Right lung (tissue), 10 donors: ENCODE results near the gene ZNF284. TPM values are rescaled to one million over a fixed set of nuclear protein-coding genes. Genes with fewer than 3 reads are reported as not detected.

Source experiments
- DNase-seq, 2 donors: peaks; one replicate each; pipeline ENCODE4 v3.0.0-alpha.2; 2013
- long read RNA-seq, 8 donors: transcript quantifications; one replicate each; lab custom pipeline, GENCODE V29; 2026
- polyA plus RNA-seq, 5 donors: library from polyadenylated mRNA; unstranded; fragments of 120-200 nt; gene quantifications; one replicate each; pipeline versions ENCODE4 v1.2.1 to v1.2.3, GENCODE V29; 2013; ENCODE audit warnings: inconsistent platforms in 1 of 5, low replicate concordance in 1 of 5; ENCODE audit not compliant: insufficient read length in 5 of 5, insufficient read depth in 1 of 5

The ZNF284 gene
- polyA plus RNA-seq = 10 to 100 TPM in 1 of 5 donors, 1 to 10 TPM in 4; 5.9 to 10.2 (median 7.7) TPM
- long read RNA-seq, donor 1, full-length matches to known transcripts = 1 of 1 reads
- long read RNA-seq, donor 1, partial matches to known transcripts = 0 of 1 reads
- long read RNA-seq, donor 1, other reads (novel, unspliced or antisense) = 0 of 1 reads
- long read RNA-seq, donor 2 = 0 reads
- long read RNA-seq, donor 3, full-length matches to known transcripts = 1 of 1 reads
- long read RNA-seq, donor 3, partial matches to known transcripts = 0 of 1 reads
- long read RNA-seq, donor 3, other reads (novel, unspliced or antisense) = 0 of 1 reads
- long read RNA-seq, donor 4, full-length matches to known transcripts = 1 of 1 reads
- long read RNA-seq, donor 4, partial matches to known transcripts = 0 of 1 reads
- long read RNA-seq, donor 4, other reads (novel, unspliced or antisense) = 0 of 1 reads
- long read RNA-seq, donor 5, full-length matches to known transcripts = 1 of 1 reads
- long read RNA-seq, donor 5, partial matches to known transcripts = 0 of 1 reads
- long read RNA-seq, donor 5, other reads (novel, unspliced or antisense) = 0 of 1 reads
- long read RNA-seq, donor 6, full-length matches to known transcripts = 2 of 2 reads
- long read RNA-seq, donor 6, partial matches to known transcripts = 0 of 2 reads
- long read RNA-seq, donor 6, other reads (novel, unspliced or antisense) = 0 of 2 reads
- long read RNA-seq, donor 7 = 0 reads
- long read RNA-seq, donor 8 = 0 reads

DNA sequence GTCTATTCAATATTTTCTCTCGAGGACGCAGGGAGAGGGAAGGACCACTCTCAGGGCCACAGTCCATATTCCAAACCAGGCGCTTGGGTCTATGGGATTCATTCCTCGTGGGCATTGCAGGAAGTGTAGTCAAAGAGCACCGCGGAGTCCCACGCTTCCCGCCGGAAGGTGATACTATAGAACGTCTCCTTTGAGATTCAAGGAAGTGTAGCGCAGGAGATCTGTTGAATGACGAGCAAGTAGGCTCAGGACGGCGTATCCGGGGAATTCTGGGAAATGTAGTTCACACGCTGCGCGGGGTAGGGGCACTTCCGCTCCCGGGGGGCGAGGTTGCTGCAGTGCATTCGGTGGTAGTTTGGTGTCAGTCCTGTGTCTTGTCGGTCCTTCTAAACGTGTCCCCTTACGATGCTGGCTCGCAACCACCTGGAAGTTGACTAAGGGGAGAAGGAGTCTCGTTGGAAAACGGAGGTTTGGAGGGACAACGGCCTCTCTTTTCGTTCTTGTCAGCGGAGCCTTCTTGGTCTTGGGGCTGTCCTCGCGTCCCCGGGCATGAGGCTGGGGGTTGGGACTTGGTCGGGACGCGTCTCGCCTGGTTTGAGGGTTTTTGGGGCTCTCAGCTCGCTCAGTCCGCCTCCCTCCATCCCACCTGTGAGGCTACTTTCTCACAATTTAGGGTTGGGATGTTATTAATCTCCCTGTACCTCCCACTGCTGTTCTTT, at the start of gene ZNF284:
Gene ZNF284 (plus strand): TSS at position 336 of the 719 bp plus-strand sequence. CDS start 4,231 bp downstream, outside the sequence.
- DNase-seq = peak; percentile 91

DNA sequence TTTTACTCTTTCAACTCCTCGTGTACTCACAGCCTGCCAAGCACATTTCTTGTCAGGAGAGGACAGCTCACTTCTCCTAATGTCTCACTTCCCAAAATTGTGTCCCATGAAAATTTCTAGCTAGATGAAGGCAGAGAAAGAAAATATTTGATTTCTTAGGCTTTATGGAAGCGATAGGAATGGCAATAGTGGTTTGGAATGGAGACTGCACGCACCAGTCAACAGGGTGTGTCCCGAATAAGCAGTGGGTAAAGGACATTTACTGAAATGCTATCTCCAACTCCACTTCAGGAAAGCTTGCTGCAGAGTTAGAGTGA, 47.1 kb upstream of the ZNF284 start:
- no peak for DNase-seq

DNA sequence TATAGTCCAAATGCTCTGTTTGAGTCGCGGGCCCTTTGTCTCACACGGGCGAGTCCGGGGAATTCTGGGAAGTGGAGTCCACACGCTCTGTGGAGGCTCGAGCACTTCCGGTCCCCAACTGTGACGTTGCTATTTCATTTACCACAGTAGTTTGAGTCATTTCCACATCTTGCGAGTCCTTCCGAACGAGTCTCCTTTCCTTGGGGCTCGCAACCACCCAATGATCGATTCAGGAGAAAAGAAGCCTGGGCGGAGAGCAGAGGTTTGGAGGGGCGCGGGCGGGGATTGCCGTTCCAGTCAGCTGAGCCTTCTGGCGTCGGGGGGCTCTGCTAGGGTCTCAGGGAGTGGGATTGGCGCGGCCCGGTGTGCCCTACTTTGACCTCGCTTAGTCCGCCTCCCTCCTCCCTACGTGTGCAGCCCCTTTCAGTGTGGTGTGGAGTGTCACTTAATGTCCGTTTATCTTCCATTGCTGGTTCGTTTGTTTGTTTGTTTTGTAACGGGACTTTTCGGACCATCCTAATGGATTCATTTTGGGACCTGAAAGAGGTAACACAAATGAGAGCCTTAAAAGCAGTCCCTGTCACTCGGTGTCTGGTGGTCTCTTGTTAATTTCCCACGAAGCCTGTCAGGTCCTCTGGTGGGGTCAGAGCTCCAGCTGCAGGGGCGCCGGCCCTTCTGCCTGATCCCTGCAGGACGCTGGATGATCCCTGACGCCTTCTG, 46.6 kb upstream of the ZNF284 start, which contains the start of gene ZNF222:
Gene ZNF222 (plus strand): TSS at position 163 of the 720 bp plus-strand sequence. CDS start 58 bp downstream, at position 221.
- DNase-seq = peak; percentile 81 to 82

DNA sequence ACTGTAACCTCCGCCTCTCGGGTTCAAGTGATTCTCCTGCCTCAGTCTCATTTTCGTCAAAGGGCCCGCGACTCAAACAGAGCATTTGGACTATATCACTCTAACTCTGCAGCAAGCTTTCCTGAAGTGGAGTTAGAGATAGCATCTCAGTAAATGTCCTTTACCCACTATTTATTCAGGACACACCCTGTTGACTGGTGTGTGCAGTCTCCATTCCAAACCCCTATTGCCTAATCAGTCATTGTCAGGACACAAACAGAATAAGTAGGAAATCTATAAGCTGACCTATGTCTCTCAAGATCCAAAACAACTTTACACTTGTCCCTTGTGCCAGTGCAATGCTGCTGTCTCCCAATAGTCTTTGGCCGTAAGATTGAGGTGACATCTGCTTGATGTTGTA, 45.3 kb upstream of the ZNF284 start:
- DNase-seq = no peak

DNA sequence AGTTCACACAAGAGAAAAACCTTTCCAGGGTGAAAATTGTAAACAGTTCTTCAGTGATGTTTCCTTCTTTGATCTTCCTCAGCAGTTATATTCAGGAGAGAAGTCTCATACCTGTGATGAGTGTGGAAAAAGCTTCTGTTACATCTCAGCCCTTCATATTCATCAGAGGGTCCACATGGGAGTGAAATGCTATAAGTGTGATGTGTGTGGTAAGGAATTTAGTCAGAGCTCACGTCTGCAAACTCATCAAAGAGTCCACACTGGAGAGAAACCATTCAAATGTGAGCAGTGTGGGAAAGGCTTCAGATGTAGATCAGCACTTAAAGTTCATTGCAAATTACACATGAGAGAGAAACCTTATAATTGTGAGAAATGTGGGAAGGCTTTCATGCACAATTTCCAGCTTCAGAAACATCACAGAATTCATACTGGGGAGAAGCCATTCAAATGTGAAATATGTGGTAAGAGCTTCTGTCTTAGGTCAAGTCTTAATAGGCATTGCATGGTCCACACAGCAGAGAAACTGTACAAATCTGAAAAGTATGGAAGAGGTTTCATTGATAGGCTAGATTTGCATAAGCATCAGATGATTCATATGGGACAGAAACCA, 39.9 kb upstream of the ZNF284 start:
- no peak for DNase-seq

DNA sequence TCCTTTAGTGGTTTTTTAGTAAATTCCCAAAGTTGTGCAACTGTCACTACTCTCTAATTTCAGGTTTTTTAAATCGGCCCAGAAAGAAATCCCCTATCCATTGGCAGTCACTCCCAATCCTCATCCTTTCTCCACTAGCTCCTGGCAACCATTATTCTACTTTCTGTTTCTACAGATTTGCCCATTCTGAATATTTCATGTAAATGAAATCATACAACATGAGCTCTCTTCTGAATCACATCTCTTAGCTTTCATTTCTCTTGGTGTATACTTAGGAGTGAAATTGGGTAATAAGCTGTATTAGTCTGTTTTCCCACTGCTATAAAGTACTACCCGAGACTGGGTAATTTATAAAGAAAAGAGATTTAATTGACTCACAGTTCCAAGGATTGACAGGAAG, 29.8 kb upstream of the ZNF284 start:
- no peak for DNase-seq

DNA sequence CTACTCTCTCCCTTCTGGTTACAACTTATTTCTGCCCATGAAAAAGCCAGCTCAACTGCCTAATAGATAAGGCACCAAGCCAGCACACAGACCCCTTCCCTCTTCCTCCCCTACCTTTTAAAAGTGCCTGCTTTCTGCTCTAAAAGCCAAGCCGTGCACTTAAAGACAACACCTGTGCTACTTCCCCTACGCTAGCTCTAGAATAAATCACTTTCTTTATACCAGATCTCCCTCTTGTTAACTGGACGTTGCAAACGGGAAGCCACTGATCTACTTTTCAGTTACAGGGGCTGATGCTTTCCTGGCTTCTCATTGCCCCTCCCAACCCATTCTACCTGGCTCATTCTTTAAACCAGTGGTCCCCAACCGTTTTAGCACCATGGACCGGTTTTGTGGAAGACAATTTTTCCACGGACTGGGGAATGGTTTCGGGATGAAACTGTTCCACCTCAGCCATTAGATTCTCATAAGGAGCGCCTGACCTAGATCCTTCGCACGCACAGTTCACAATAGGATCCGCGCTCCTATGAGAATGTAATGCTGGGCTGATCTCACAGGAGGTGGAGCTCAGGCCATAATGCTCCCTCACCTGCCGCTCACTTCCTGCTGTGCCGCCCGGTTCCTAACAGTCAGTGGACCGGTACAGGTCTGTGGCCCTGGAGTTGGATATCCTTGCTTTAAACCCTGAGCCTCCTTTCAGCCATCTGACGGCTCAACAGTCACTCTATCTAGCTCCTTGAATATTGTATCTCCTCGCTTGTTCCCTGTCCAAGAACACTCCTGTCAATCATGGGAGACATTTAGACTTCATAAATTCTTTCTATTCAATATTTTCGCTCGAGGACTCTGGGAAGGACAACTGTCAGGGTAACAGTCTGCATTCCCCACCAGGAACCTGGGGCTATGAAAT, 21.0 kb upstream of the ZNF284 start:
- DNase-seq = no peak

DNA sequence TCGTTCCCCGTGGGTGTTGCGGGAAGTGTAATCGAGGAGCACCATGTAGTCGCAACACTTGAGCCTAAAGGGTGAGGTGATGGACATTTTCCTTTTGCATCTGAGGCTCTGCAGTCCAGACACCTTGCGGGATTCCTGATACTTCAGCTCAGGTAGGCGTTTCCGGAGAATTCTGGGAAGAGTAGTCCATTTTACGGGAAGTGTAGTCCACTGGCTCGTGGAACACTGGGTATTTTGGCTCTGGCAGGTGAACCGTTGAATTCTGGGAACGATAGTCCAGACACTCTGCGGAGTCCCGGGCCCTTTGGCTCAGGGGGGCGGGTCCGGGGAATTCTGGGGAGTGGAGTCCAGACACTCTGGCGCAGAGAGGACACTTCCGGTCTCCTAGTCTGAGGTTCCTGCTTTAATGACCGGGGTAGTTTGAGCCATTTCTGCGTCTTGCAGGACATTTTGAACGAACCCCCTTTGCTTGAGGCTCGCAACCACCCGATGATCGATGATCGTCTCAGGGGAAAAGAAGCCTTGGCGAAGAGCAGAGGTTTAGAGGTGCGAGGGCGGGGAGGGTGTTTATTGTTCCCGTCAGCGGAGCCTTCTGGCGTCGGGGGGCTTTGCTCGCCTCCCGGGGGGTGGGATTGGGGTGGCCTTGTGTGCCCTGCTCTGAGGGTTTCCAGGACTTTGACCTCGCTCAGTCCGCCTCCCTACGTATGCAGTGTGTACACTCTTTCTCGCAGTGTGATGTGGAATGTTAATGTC, 20.1 kb upstream of the ZNF284 start, which contains the start of gene ZNF223:
Gene ZNF223 (plus strand): TSS at position 387 of the 753 bp plus-strand sequence. CDS start 3,141 bp downstream, outside the sequence.
- peak; percentile 91 to 94 for DNase-seq

DNA sequence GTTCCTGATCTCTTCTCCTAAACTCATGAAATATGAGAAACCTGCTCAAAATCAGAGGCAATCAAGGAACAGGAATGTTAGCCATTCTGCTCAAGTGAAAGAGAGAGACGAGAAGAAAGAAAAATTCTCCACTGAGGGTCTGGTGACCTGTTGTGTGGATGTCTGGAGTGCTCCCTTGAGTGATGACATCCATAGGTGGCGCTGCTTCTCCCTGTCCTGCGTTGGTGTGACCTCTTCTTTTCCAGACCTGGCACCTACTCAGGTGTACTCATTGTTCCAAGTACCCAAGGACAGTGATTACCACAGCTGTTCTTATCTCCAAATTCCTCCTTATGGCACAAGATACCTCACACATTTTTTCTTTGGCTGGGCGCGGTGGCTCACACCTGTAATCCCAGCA, 16.1 kb upstream of the ZNF284 start:
- DNase-seq = no peak

DNA sequence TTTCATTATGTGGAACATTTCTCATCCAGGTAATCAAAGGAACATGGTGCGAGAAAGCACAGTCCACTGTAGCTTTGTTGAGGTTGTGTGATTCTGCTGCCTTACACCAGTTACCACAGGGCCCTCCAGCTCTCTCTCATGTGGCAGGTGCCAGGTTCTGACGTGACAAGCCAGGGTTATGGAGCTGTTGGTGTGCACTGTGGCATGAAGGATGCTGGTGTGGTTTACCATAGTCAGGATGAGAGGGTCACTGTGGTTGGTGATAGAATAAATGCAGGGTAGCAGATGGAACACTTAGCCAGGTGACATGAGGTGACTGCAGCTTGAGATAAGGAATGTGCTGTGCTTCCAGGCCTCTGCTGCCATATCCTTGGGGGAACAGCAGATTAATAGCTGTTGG, 12.7 kb upstream of the ZNF284 start:
- DNase-seq = no peak

DNA sequence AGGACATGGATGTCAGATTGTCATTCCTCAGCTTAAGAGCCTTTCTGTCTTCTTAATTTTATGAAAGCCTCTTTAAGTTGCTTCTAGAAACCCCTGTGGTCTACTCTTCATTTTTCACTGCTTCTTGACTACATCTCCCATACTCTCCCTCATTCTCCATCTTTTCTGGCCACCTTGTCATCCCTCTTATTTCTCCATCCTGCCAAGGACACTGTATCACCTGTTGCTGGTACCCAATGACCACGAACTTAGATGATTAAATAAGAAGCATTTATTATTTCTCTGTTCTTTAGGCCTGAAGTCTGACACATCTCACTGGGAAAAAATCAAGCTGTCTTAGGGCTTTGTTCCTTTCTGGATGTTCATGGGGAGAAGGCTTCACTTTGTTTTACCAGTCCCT, 10.9 kb upstream of the ZNF284 start:
- no peak for DNase-seq

DNA sequence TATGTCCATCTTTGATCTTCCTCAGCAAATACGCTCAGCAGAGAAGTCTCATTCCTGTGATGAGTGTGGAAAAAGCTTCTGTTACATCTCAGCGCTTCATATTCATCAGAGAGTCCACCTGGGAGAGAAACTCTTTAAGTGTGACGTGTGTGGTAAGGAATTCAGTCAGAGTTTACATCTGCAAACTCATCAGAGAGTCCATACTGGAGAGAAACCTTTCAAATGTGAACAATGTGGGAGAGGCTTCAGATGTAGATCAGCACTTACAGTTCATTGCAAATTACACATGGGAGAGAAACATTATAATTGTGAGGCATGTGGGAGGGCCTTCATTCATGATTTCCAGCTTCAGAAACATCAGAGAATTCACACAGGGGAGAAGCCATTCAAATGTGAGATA, 5.7 kb upstream of the ZNF284 start:
- no peak for DNase-seq

DNA sequence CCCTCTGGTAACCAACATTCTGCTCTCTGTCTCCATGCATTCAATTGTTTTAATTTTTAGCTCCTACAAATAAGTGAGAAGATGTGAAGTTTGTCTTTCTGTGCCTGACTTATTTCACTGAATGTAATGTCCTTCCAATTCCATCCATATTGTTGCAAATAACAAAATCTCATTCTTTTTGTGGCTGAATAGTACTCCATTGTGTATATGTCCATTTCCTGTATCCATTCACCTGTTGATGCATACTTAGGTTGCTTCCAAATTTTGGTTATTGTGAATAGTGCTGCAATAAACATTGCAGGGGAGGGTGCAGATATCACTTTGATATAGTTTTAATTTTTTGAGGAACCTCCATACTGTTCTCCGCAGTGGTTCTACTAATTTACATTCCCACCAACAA, 2.5 kb upstream of the ZNF284 start:
- DNase-seq = no peak

DNA sequence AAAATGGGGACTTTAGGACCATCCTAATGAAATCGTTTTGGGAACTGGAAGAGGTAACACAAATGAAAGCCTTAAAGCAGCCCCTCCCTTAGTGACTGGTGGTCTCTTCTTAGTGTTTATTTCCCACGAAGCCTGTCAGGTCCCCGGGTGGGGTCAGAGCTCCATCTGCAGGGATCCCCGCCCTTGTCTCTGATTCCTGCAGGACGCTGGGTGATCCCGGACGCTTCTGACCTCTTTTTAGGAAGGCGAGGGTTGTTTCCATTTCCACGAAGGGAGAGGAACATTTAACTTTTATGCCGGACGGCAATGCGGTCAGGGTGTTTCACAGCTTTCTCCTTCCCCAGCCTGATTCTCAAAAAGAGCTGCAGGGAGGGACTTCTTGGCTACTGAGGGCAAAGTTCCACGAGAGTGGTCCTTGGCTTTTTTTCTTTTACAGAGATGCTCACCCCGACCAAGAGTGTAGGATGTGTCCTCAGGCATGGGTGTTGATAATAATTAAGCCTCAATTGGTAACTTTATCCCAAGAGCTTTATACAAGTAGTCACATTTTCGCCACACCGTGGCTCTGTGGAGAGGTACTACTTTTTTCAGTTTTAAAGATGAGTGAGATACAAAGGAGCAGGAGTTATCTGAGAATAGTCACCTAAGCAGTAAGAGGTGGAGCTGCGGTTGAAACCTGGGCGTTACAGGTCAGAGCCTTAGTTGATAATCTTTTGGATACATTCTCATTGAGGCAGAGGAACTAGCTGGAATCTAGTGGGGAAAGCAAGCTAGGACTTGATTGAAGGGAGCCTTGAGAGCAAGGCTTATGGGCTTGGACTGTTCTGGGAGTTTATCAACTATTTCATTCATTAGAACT, 813 bp downstream of the ZNF284 start:
- no peak for DNase-seq

DNA sequence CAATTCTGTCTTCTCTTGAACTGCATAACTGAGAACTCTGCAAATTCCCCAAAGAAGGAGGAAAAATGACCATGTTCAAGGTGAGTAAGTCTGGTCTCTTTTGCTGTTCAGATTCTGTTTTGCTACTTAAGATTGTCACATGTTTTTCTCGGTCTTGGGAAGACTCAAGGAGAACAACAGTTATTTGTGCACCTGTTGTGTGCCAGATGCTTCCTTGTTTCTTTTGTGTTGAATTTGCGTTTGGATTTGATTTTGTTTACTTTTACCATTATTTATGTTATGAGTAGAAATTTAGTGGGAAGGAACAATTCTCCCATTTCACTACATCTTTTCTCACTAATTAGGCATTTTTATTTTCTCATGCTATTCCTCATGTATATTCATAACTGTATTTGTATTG, 4.4 kb downstream of the ZNF284 start:
- no peak for DNase-seq

DNA sequence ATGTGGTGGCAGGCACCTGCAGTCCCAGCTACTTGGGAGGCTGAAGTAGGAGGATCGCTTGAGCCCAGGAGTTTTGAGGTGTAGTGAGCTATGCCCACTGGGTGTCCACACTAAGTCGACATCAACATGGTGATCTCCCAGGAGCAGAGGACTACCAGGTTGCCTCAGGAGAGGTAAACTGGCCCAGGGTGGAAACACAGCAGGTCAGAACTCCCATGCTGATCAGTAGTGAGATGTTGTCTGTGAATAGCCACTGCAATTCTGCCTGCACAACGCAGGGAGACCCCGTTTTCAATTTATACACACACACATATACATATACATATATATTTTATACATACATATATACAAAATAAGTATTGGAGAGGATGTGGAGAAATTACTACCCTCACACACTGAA, 20.1 kb downstream of the ZNF284 start:
- no peak for DNase-seq

DNA sequence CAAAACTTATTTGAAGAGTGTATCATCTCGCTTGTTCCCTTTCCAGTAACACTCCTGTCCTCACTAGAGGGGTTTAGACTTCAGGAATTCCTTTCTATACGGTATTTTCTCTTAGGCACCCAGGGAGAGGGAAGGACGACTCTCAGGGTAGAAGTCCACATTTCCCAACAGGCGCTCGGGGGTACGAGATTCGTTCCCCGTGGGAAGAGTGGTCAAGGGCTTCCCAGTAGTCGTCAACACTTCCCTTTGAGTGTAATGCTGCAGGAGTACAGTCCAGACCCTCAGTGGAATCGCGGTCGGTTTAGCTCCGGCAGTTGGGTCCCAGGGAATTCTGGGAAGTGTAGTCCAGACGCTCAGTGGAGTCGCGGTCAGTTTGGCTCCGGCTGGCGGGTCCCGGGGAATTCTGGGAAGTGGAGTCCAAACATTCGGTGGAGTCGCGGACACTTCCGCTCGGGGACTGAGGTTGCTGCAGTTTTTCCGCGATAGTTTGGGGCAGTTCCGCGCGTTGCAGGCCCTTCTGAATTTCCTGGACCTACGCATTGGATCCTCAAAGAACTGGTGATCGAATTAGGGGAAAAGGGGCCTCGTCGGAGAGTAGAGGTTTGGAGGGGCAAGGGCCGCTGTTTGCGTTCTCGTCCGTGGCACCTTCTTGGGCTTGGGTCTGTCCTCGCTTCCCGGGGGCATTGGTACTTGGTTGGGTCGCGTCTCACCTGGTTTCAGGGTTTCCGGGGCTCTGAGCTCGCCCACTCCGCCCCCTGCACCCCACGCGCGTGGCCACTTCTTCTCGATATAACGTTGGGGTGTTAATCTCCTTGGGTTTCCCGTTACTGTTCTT, 22.2 kb downstream of the ZNF284 start, which contains the start of gene ZNF224:
Gene ZNF224 (plus strand): TSS at position 431 of the 835 bp plus-strand sequence. CDS start 3,513 bp downstream, outside the sequence.
- peak; percentile 90 to 91 for DNase-seq
